HepG2 (cell line): ENCODE data around the gene TUBGCP3. TPM values are rescaled to one million over a fixed set of nuclear protein-coding genes. Genes with fewer than 3 reads are reported as not detected.

Experiments
- ESRRA ChIP-seq: sonication (generic); formaldehyde crosslinking; IDR thresholded peaks from 2 replicates; pipeline ENCODE4 v1.5.1; 2020; ENCODE audit warnings: mild to moderate bottlenecking, low read depth, missing genetic modification reagents
- HDAC2 ChIP-seq: sonication (generic); formaldehyde crosslinking; IDR thresholded peaks from 2 replicates; pipeline ENCODE4 v1.4.0; 2020; ENCODE audit warnings: missing genetic modification reagents
- SP5 ChIP-seq: IDR thresholded peaks from 2 replicates; pipeline ENCODE4 v1.6.1; 2016; ENCODE audit warnings: low read depth, borderline replicate concordance
- ZNF232 ChIP-seq: sonication (generic); formaldehyde crosslinking; IDR thresholded peaks from 2 replicates; pipeline ENCODE4 v1.4.0; 2020; ENCODE audit warnings: missing genetic modification reagents, borderline replicate concordance
- ZNF354B ChIP-seq: sonication (generic); formaldehyde crosslinking; IDR thresholded peaks from 2 replicates; pipeline ENCODE4 v1.8.0; 2022; ENCODE audit warnings: mild to moderate bottlenecking, missing genetic modification reagents
- ZNF460 ChIP-seq: sonication (generic); formaldehyde crosslinking; IDR thresholded peaks from 2 replicates; pipeline ENCODE4 v1.5.1; 2020; ENCODE audit warnings: missing genetic modification reagents, mild to moderate bottlenecking, borderline replicate concordance
- polyA plus RNA-seq, 8 experiments: library from polyadenylated mRNA; depleted of rRNA in 3 of 8; stranded (reverse) in 7 of 8; unstranded in 1 of 8; fragments of >200 nt; fragmentation: Illumina TruSeq in 4 of 8; extraction: Trizol in 4 of 8; gene quantifications; 2 replicates each; pipeline versions ENCODE4 v1.2.1 to v1.2.3, GENCODE V29; 2011 to 2016; ENCODE audit warnings: low read depth in 4 of 8, missing spikeins in 1 of 8, mixed read lengths in 1 of 8; ENCODE audit not compliant: insufficient read depth in 1 of 8
- total RNA-seq, 5 experiments: library from RNA; depleted of rRNA; stranded (reverse); fragments of >200 nt; fragmentation: Illumina TruSeq; extraction: Trizol; gene quantifications; 2 replicates each; pipeline ENCODE4 v1.2.3, GENCODE V29; 2016; ENCODE audit warnings: low read depth in 1 of 5
- TF ChIP-seq, protein P1 (sequence below): sonication (generic); formaldehyde crosslinking; IDR thresholded peaks from 2 replicates; pipeline ENCODE4 v1.8.1; 2023; ENCODE audit warnings: mild to moderate bottlenecking, missing genetic modification reagents
- TF ChIP-seq, protein P2 (sequence below): IDR thresholded peaks from 2 replicates; pipeline ENCODE4 v1.4.0; 2020; ENCODE audit warnings: mild to moderate bottlenecking, missing genetic modification reagents
- TF ChIP-seq, protein P3 (sequence below): sonication (generic); formaldehyde crosslinking; IDR thresholded peaks from 2 replicates; pipeline ENCODE4 v1.4.0; 2020; ENCODE audit warnings: mild to moderate bottlenecking, missing genetic modification reagents
- TF ChIP-seq, protein P4 (sequence below): IDR thresholded peaks from 2 replicates; pipeline ENCODE4 v1.6.1; 2018; ENCODE audit warnings: missing genetic modification reagents
- TF ChIP-seq, protein P5 (sequence below): sonication (generic); formaldehyde crosslinking; IDR thresholded peaks from 2 replicates; pipeline ENCODE4 v1.4.0; 2020; ENCODE audit warnings: missing genetic modification reagents

TUBGCP3 gene
- total and polyA plus RNA-seq, 2 of the 13 experiments (the other 11 are each of a cell fraction or from before 2014, with no cell fraction given) = 12.6 to 15.5 TPM

DNA sequence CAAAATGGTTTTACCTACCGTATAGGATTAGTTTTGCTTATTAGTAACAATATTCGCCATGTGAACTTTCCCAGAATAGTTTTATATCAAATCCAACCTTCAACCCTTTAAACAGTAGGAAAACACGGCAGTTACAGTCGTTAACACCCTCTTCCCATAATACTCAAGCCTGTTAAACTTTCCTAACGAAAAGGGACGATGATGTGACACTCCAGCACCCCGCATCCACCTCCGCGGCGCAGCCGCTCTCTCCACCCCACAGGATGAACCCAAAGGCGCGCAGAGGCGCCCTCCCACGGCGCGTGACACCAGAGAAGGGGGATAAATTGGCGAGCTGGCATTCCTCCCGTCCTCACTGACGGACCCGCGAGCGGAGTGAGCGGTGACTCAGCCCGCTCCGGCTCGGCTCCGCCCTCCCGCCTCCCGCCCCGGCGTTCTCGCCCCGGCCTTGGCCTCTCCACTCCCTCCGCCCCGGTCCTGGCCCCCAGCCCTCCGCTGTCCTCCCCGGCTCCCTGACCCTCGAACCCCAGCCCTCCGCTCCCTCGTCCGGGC lies 665 bp downstream of the TUBGCP3 start (continued):
- TF ChIP-seq, protein P1, sequence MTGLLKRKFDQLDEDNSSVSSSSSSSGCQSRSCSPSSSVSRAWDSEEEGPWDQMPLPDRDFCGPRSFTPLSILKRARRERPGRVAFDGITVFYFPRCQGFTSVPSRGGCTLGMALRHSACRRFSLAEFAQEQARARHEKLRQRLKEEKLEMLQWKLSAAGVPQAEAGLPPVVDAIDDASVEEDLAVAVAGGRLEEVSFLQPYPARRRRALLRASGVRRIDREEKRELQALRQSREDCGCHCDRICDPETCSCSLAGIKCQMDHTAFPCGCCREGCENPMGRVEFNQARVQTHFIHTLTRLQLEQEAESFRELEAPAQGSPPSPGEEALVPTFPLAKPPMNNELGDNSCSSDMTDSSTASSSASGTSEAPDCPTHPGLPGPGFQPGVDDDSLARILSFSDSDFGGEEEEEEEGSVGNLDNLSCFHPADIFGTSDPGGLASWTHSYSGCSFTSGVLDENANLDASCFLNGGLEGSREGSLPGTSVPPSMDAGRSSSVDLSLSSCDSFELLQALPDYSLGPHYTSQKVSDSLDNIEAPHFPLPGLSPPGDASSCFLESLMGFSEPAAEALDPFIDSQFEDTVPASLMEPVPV (CRISPR knock-in tag) = peak; percentile 9; the same call in 1 of the 2 replicates
- TF ChIP-seq, protein P2, sequence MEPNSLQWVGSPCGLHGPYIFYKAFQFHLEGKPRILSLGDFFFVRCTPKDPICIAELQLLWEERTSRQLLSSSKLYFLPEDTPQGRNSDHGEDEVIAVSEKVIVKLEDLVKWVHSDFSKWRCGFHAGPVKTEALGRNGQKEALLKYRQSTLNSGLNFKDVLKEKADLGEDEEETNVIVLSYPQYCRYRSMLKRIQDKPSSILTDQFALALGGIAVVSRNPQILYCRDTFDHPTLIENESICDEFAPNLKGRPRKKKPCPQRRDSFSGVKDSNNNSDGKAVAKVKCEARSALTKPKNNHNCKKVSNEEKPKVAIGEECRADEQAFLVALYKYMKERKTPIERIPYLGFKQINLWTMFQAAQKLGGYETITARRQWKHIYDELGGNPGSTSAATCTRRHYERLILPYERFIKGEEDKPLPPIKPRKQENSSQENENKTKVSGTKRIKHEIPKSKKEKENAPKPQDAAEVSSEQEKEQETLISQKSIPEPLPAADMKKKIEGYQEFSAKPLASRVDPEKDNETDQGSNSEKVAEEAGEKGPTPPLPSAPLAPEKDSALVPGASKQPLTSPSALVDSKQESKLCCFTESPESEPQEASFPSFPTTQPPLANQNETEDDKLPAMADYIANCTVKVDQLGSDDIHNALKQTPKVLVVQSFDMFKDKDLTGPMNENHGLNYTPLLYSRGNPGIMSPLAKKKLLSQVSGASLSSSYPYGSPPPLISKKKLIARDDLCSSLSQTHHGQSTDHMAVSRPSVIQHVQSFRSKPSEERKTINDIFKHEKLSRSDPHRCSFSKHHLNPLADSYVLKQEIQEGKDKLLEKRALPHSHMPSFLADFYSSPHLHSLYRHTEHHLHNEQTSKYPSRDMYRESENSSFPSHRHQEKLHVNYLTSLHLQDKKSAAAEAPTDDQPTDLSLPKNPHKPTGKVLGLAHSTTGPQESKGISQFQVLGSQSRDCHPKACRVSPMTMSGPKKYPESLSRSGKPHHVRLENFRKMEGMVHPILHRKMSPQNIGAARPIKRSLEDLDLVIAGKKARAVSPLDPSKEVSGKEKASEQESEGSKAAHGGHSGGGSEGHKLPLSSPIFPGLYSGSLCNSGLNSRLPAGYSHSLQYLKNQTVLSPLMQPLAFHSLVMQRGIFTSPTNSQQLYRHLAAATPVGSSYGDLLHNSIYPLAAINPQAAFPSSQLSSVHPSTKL (CRISPR knock-in tag) = peak; percentile 60
- TF ChIP-seq, protein P3, sequence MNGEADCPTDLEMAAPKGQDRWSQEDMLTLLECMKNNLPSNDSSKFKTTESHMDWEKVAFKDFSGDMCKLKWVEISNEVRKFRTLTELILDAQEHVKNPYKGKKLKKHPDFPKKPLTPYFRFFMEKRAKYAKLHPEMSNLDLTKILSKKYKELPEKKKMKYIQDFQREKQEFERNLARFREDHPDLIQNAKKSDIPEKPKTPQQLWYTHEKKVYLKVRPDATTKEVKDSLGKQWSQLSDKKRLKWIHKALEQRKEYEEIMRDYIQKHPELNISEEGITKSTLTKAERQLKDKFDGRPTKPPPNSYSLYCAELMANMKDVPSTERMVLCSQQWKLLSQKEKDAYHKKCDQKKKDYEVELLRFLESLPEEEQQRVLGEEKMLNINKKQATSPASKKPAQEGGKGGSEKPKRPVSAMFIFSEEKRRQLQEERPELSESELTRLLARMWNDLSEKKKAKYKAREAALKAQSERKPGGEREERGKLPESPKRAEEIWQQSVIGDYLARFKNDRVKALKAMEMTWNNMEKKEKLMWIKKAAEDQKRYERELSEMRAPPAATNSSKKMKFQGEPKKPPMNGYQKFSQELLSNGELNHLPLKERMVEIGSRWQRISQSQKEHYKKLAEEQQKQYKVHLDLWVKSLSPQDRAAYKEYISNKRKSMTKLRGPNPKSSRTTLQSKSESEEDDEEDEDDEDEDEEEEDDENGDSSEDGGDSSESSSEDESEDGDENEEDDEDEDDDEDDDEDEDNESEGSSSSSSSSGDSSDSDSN (CRISPR knock-in tag) = no peak
- TF ChIP-seq ZNF460 (CRISPR knock-in tag) = peak; percentile 49; the same call in 1 of the 2 replicates
- TF ChIP-seq HDAC2 (CRISPR knock-in tag) = peak; percentile 54; the same call in 1 of the 2 replicates
- no peak for TF ChIP-seq ESRRA (CRISPR knock-in tag)
- 0 out of 2 replicates have a peak, but pooled peaks have one; percentile 16 for TF ChIP-seq ZNF354B (CRISPR knock-in tag)
- no peak for TF ChIP-seq ZNF232 (CRISPR knock-in tag)
- TF ChIP-seq, protein P4, sequence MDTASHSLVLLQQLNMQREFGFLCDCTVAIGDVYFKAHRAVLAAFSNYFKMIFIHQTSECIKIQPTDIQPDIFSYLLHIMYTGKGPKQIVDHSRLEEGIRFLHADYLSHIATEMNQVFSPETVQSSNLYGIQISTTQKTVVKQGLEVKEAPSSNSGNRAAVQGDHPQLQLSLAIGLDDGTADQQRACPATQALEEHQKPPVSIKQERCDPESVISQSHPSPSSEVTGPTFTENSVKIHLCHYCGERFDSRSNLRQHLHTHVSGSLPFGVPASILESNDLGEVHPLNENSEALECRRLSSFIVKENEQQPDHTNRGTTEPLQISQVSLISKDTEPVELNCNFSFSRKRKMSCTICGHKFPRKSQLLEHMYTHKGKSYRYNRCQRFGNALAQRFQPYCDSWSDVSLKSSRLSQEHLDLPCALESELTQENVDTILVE (CRISPR knock-in tag) = peak; percentile 82
- TF ChIP-seq SP5 (CRISPR knock-in tag) = peak; percentile 52; the same call in 1 of the 2 replicates
- TF ChIP-seq, protein P5, sequence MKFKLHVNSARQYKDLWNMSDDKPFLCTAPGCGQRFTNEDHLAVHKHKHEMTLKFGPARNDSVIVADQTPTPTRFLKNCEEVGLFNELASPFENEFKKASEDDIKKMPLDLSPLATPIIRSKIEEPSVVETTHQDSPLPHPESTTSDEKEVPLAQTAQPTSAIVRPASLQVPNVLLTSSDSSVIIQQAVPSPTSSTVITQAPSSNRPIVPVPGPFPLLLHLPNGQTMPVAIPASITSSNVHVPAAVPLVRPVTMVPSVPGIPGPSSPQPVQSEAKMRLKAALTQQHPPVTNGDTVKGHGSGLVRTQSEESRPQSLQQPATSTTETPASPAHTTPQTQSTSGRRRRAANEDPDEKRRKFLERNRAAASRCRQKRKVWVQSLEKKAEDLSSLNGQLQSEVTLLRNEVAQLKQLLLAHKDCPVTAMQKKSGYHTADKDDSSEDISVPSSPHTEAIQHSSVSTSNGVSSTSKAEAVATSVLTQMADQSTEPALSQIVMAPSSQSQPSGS (CRISPR knock-in tag) = no peak
